Suprapubic skin (tissue), 3 donors: ENCODE data around the gene HRH2.

Experiments
- CTCF ChIP-seq, 2 donors: fragments of 200-600 bp in 1 of 2; fragments of 450-650 bp in 1 of 2; sonication (generic) in 1 of 2; IDR thresholded peaks; one replicate each; pipeline ENCODE4 v1.5.1; 2016 to 2019; ENCODE audit warnings: antibody characterized with exemption in 2 of 2, mild to moderate bottlenecking in 1 of 2, moderate library complexity in 1 of 2
- EP300 ChIP-seq: sonication (generic); formaldehyde crosslinking; IDR thresholded peaks from one replicate; pipeline ENCODE4 v1.6.1; 2017; ENCODE audit warnings: antibody characterized with exemption

GRCh38 chr5:175680020-175680419 lies 22.1 kb downstream of the HRH2 start:
- TF ChIP-seq CTCF (IDR thresholded peaks at IDR 0.05) (no peak), EP300 (no peak)
